Measurements from ENCODE around the gene ENPP4. TPM values are rescaled to one million over a fixed set of nuclear protein-coding genes. Genes with fewer than 3 reads are reported as not detected.
"Not testable (repeated sequence)": the region's sequence is repeated elsewhere in the genome, so short reads cannot be mapped to it uniquely, and the experiment has no call there.

ENPP4 gene
- total RNA-seq, 1 experiment from 2014 or later = 16.7 TPM

GRCh38 chr6:46137387-46137786, 7.6 kb downstream of the ENPP4 start:
- no TSS peak for BruUV-seq (replicated peaks)
- intact Hi-C loops (cut with micrococcal nuclease; ENCODE audit: unreplicated experiment) = no loop called here
- TF ChIP-seq CTCF (IDR thresholded peaks at IDR 0.05; ENCODE audit: unreplicated experiment) = no peak
- Mint-ChIP-seq H3K4me1 (ENCODE audit: low read depth, unreplicated experiment) (peaks cover 11% of the 10 kb centered on the region), H3K9me3 (ENCODE audit: low read depth, unreplicated experiment) (no peaks in the 10 kb centered on the region), H3K27me3 (ENCODE audit: unreplicated experiment) (no peaks in the 10 kb centered on the region), H3K27ac (ENCODE audit: unreplicated experiment) (no peak overlapping the region), H3K36me3 (ENCODE audit: insufficient read depth, unreplicated experiment) (no peaks in the 10 kb centered on the region), H3K4me3 (ENCODE audit: low read depth, unreplicated experiment) (no peak overlapping the region)
- no peak for DNase-seq
- CTCF ChIA-PET = no interaction called here

GRCh38 chr6:46138281-46138680, 8.5 kb downstream of the ENPP4 start:
- no peak for DNase-seq
- CTCF ChIA-PET = interaction anchor here (2.0 kb wide), 1 partner anchor 10 kb away, joined by 5 read pairs; no protein-coding TSS in a partner anchor
- Mint-ChIP-seq H3K9me3 (ENCODE audit: low read depth, unreplicated experiment) (no peaks in the 10 kb centered on the region), H3K4me3 (ENCODE audit: low read depth, unreplicated experiment) (no peak overlapping the region), H3K27ac (ENCODE audit: unreplicated experiment) (no peak overlapping the region), H3K27me3 (ENCODE audit: unreplicated experiment) (no peaks in the 10 kb centered on the region), H3K4me1 (ENCODE audit: low read depth, unreplicated experiment) (peaks cover 11% of the 10 kb centered on the region), H3K36me3 (ENCODE audit: insufficient read depth, unreplicated experiment) (no peaks in the 10 kb centered on the region)
- no TSS peak for BruUV-seq (replicated peaks)
- TF ChIP-seq CTCF (IDR thresholded peaks at IDR 0.05; ENCODE audit: unreplicated experiment) = no peak
- intact Hi-C loops (cut with micrococcal nuclease; ENCODE audit: unreplicated experiment) = no loop called here

GRCh38 chr6:46144270-46144669, 14.5 kb downstream of the ENPP4 start:
- H3K27me3 Mint-ChIP-seq (ENCODE audit: unreplicated experiment) = no peaks in the 10 kb centered on the region
- H3K36me3 Mint-ChIP-seq (ENCODE audit: insufficient read depth, unreplicated experiment) = no peaks in the 10 kb centered on the region
- no peaks in the 10 kb centered on the region for H3K4me1 Mint-ChIP-seq (ENCODE audit: low read depth, unreplicated experiment)
- intact Hi-C loops (cut with micrococcal nuclease; ENCODE audit: unreplicated experiment) = no loop called here
- H3K9me3 Mint-ChIP-seq (ENCODE audit: low read depth, unreplicated experiment) = no peaks in the 10 kb centered on the region
- no peak for DNase-seq
- BruUV-seq (replicated peaks) = no TSS peak
- no peak overlapping the region for H3K27ac Mint-ChIP-seq (ENCODE audit: unreplicated experiment)
- TF ChIP-seq CTCF (IDR thresholded peaks at IDR 0.05; ENCODE audit: unreplicated experiment) = no peak
- H3K4me3 Mint-ChIP-seq (ENCODE audit: low read depth, unreplicated experiment) = no peak overlapping the region
- CTCF ChIA-PET = no interaction called here

- not testable (repeated sequence) for H3K27me3 Mint-ChIP-seq (ENCODE audit: unreplicated experiment)
These were observed 19.3 kb downstream of the ENPP4 start for GRCh38 chr6:46149066-46149465.

GRCh38 chr6:46156701-46157100, 26.9 kb downstream of the ENPP4 start:
- DNase-seq = no peak
- Mint-ChIP-seq H3K27ac (ENCODE audit: unreplicated experiment) (no peak overlapping the region), H3K4me3 (ENCODE audit: low read depth, unreplicated experiment) (no peak overlapping the region), H3K4me1 (ENCODE audit: low read depth, unreplicated experiment) (no peaks in the 10 kb centered on the region), H3K36me3 (ENCODE audit: insufficient read depth, unreplicated experiment) (no peaks in the 10 kb centered on the region), H3K27me3 (ENCODE audit: unreplicated experiment) (no peaks in the 10 kb centered on the region), H3K9me3 (ENCODE audit: low read depth, unreplicated experiment) (no peaks in the 10 kb centered on the region)
- no peak for TF ChIP-seq CTCF (IDR thresholded peaks at IDR 0.05; ENCODE audit: unreplicated experiment)
- BruUV-seq (replicated peaks) = no TSS peak
- CTCF ChIA-PET = no interaction called here
- intact Hi-C loops (cut with micrococcal nuclease; ENCODE audit: unreplicated experiment) = no loop called here

More at GRCh38 chr6:46149066-46149465, 19.3 kb downstream of the ENPP4 start:
- H3K9me3 Mint-ChIP-seq (ENCODE audit: low read depth, unreplicated experiment); BruUV-seq (replicated peaks); intact Hi-C loops (cut with micrococcal nuclease; ENCODE audit: unreplicated experiment); H3K4me3 Mint-ChIP-seq (ENCODE audit: low read depth, unreplicated experiment); CTCF ChIA-PET; H3K36me3 Mint-ChIP-seq (ENCODE audit: insufficient read depth, unreplicated experiment); H3K4me1 Mint-ChIP-seq (ENCODE audit: low read depth, unreplicated experiment); DNase-seq; H3K27ac Mint-ChIP-seq (ENCODE audit: unreplicated experiment): not testable (repeated sequence)
